ENCODE results near the gene ADGRD2. TPM values are rescaled to one million over a fixed set of nuclear protein-coding genes. Genes with fewer than 3 reads are reported as not detected.

The ADGRD2 gene
- total RNA-seq, 2 donors from 2014 or later, result 1.0 to 4.0 TPM

- Histone ChIP-seq H3K4me1 (replicated peaks) (no peaks in the 10 kb centered on the region), H3K27me3 (replicated peaks; ENCODE audit: insufficient read depth) (peaks cover 15% of the 10 kb centered on the region), H3K27ac (no peak overlapping the region), H3K9me3 (no peaks in the 10 kb centered on the region), H3K36me3 (no peaks in the 10 kb centered on the region), H3K4me3 (no peak overlapping the region)
- intact Hi-C loops (cut with DNase I), result no loop called here
- DNase-seq (ENCODE audit: low spot score), result no peak
- WGBS, result 89% methylated on average over 19 of the region's 19 CpGs
- TF ChIP-seq CTCF (IDR thresholded peaks at IDR 0.05) (no peak), POLR2A (IDR thresholded peaks at IDR 0.05) (no peak)
Observed at GRCh38 chr9:124452326-124452725, 2.1 kb downstream of the ADGRD2 start.

DNA sequence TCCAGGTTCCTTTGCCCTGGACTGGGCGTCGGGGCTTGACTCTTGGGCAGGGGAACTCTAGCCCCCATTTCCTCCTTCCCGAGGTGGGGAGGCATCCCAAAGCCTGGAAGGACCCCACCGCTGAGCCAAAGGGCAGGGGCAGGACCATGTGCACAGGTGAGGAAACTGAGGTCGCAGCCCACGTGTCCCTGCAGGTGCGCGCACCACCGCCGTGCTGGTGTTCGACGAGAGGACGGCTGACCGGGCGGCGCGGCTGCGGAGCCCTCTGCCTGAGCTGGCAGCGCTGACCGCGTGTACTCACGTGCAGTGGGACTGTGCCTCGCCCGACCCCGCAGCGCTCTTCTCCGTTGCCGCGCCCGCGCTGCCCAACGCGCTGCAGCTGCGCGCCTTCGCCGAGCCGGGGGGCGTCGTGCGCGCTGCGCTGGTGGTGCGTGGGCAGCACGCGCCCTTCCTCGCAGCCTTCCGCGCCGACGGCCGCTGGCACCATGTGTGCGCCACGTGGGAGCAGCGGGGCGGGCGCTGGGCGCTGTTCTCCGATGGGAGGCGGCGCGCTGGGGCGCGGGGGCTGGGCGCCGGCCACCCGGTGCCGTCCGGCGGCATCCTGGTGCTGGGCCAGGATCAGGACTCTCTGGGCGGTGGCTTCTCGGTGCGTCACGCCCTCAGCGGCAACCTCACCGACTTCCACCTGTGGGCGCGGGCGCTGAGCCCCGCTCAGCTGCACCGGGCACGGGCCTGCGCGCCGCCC lies 2.8 kb downstream of the ADGRD2 start:
- no peak for TF ChIP-seq POLR2A (IDR thresholded peaks at IDR 0.05)
- no peak for TF ChIP-seq POLR2AphosphoS5 (IDR thresholded peaks at IDR 0.05)
- TF ChIP-seq CTCF (IDR thresholded peaks at IDR 0.05), result no peak
- intact Hi-C loops (cut with DNase I), result no loop called here
- Histone ChIP-seq H3K27ac (no peak overlapping the region), H3K9me3 (no peaks in the 10 kb centered on the region), H3K4me1 (replicated peaks) (no peaks in the 10 kb centered on the region), H3K4me3 (no peak overlapping the region), H3K27me3 (replicated peaks; ENCODE audit: insufficient read depth) (peaks cover 15% of the 10 kb centered on the region), H3K36me3 (no peaks in the 10 kb centered on the region)
- DNase-seq (ENCODE audit: low spot score), result no peak
- 33% methylated on average over 35 of the region's 85 CpGs for WGBS

DNA sequence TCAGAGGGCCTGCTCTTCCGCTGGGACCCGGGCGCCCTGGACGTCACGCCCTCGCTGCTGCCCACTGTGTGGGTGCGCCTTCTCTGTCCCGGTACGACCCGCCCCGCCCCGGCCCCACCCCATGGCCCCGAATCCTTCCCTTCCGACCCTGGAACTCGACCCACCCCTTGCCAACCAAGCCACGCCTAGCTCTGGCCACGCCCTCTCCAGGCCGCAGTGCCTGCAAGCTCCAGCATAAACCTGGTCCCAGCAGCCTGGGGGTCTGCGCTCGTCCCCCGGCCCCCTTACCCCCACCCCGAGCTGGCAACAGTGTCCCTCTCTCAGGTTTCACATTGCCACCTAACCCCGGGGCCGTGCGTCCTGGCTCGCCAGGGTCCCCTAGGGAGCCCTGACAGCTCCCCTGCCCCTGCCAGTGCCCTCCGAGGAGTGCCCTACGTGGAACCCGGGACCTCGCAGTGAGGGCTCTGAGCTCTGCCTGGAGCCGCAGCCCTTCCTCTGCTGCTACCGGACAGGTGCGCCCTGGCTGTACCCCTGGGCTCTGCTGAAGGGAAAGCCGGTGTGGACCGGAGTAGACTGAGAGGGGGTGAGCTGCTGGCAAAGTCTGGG lies 3.4 kb downstream of the ADGRD2 start:
- no peak overlapping the region for H3K4me3 ChIP-seq
- H3K36me3 ChIP-seq, result no peaks in the 10 kb centered on the region
- no peaks in the 10 kb centered on the region for H3K4me1 ChIP-seq (replicated peaks)
- WGBS, result 43% methylated on average over 23 of the region's 35 CpGs
- no peaks in the 10 kb centered on the region for H3K9me3 ChIP-seq
- H3K27me3 ChIP-seq (replicated peaks; ENCODE audit: insufficient read depth), result peaks cover 15% of the 10 kb centered on the region
- H3K27ac ChIP-seq, result no peak overlapping the region
- no peak for DNase-seq (ENCODE audit: low spot score)
- TF ChIP-seq CTCF (IDR thresholded peaks at IDR 0.05), result no peak
- no peak for TF ChIP-seq POLR2AphosphoS5 (IDR thresholded peaks at IDR 0.05)
- no peak for TF ChIP-seq POLR2A (IDR thresholded peaks at IDR 0.05)
- intact Hi-C loops (cut with DNase I), result no loop called here

DNA sequence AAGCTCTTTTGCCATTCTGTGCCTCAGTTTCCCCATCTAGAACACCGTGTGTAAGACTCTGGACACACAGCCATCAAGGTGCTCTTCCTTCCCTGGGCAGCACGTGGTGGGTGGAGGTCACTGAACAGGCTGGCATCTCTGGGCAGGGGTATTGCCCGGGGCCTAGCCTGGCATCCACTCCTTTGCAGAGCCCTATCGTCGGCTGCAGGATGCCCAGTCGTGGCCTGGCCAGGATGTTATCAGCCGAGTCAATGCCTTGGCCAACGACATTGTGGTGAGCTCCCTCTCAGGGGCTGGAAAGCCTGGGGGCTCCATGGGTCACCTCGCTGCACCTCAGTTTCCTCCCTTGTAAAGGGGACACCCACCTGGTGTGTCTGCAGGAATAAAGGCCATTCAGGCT lies 4.0 kb downstream of the ADGRD2 start:
- intact Hi-C loops (cut with DNase I), result no loop called here
- Histone ChIP-seq H3K27ac (no peak overlapping the region), H3K9me3 (no peaks in the 10 kb centered on the region), H3K27me3 (replicated peaks; ENCODE audit: insufficient read depth) (peaks cover 15% of the 10 kb centered on the region), H3K4me3 (no peak overlapping the region), H3K4me1 (replicated peaks) (no peaks in the 10 kb centered on the region), H3K36me3 (no peaks in the 10 kb centered on the region)
- TF ChIP-seq POLR2AphosphoS5 (IDR thresholded peaks at IDR 0.05) (no peak), POLR2A (IDR thresholded peaks at IDR 0.05) (no peak), CTCF (IDR thresholded peaks at IDR 0.05) (no peak)
- 93% methylated on average over 9 of the region's 9 CpGs for WGBS
- DNase-seq (ENCODE audit: low spot score), result no peak
